ENCODE results near the gene THUMPD1. TPM values are rescaled to one million over a fixed set of nuclear protein-coding genes. Genes with fewer than 3 reads are reported as not detected.

Gene THUMPD1
- total and polyA plus RNA-seq, 2 experiments from 2014 or later = 44.6 to 93.0 TPM

GRCh38 chr16:20781697-20782096 lies 40.1 kb upstream of the THUMPD1 start (continued):
- TF ChIP-seq ZNF462 (CRISPR knock-in tag; IDR thresholded peaks at IDR 0.05) (no peak), ETS1 (IDR thresholded peaks at IDR 0.05) (no peak), JUNB (IDR thresholded peaks at IDR 0.05; ENCODE audit: unreplicated experiment) (no peak), ZNF114 (CRISPR knock-in tag; IDR thresholded peaks at IDR 0.05) (no peak)

GRCh38 chr16:20774703-20775362 lies 33.2 kb upstream of the THUMPD1 start:
- Histone ChIP-seq H3F3A (replicated peaks; ENCODE audit: low read depth) (no peaks in the 10 kb centered on the region), H3K36me3 (ENCODE audit: insufficient read depth) (no peaks in the 10 kb centered on the region), H3K4me2 (no peak overlapping the region), H3K4me1 (ENCODE audit: insufficient read depth) (no peaks in the 10 kb centered on the region), H3K9me2 (ENCODE audit: insufficient read depth) (no peaks in the 10 kb centered on the region), H4K20me1 (replicated peaks; ENCODE audit: insufficient read depth) (no peaks in the 10 kb centered on the region), H3K79me2 (replicated peaks; ENCODE audit: insufficient read depth) (no peaks in the 10 kb centered on the region), H3K27me3 (ENCODE audit: insufficient read depth) (no peaks in the 10 kb centered on the region), H3K4me3 (no peak overlapping the region), H2AFZ (0 out of 2 replicates have a peak overlapping the region, but pooled peaks have one; percentile 59), H3K27ac (ENCODE audit: low read depth) (no peak overlapping the region)
- no peak overlapping the region for H3K4me3 Mint-ChIP-seq
- no peak overlapping the region for H3K27ac Mint-ChIP-seq
- ATAC-seq (peak; percentile 100), DNase-seq (ENCODE audit: low spot score) (peak; percentile 92)
- no peaks in the 10 kb centered on the region for H3K9me3 Mint-ChIP-seq
- H3K4me1 Mint-ChIP-seq = no peaks in the 10 kb centered on the region
- no peaks in the 10 kb centered on the region for H3K36me3 Mint-ChIP-seq (ENCODE audit: low read depth)
- H3K27me3 Mint-ChIP-seq (ENCODE audit: insufficient read depth, low read depth, poor library complexity) = peaks cover 3% of the 10 kb centered on the region
- TF ChIP-seq CTCF (conservative IDR thresholded peaks at IDR 0.05; ENCODE audit: low read depth in 2 of 2) = peak; percentile 84 to 95
- no peak for TF ChIP-seq POLR2AphosphoS5 (IDR thresholded peaks at IDR 0.05; ENCODE audit: low read depth)
- no peak for TF ChIP-seq ZNF114 (CRISPR knock-in tag; IDR thresholded peaks at IDR 0.05)
